HK-2 (cell line): ENCODE measurements around the gene METTL2B.
A peak's percentile ranks its signal among the peaks of the same experiment; 100 is the strongest.

Experiments
- DNase-seq: peaks from one replicate; pipeline ENCODE4 v3.0.0-alpha.2; 2018; ENCODE audit not compliant: unreplicated experiment

The METTL2B gene

GRCh38 chr7:128476402-128477335 is at the start of gene METTL2B:
Gene METTL2B (plus strand): TSS chr7:128476748. CDS start chr7:128476766, 18 bp downstream.
- peak; percentile 97 for DNase-seq

GRCh38 chr7:128427289-128427891 is 49.2 kb upstream of the METTL2B start:
- no peak for DNase-seq

DNA sequence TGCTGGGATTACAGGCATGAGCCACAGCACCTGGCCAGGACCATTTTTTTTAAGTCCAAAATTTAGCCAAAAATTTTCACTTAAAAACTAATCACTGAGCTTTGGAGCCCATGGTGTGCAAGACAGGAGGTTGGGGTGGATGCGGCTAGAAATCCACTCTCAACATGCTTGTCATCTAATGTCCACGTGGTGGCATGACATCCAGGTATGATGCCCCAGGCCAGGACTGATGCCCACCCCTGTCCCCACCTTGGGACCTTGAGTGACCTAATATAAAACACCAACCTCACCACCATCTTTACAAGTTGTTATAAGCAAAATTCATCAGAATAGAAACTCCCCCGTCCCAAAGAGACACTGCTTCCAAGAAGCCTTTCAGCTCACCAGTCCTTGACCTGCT is 46.3 kb upstream of the METTL2B start:
- DNase-seq = no peak

DNA sequence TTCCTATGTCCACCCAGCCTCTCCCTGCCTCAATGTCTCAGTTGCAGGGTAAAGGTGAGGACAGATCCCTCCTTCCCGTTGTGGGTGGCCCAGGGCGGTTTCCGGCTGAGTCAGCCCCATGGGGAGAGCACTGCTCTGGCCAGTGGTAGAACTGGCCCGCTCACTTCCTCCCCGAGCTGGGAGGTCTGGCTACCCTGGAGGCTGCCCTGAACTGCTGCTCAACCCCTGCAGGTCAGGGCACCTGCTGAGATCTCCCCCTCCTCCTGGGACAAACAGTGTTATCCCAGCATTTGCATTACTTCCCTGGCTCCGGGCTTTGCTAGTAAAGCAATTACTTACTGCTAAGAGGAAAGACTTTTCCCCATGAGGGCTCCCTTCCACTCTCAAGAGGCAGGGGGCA is 45.3 kb upstream of the METTL2B start:
- no peak for DNase-seq

- DNase-seq = no peak
Measured at GRCh38 chr7:128431754-128432153, 44.8 kb upstream of the METTL2B start.

GRCh38 chr7:128434413-128435326 is 41.9 kb upstream of the METTL2B start:
- DNase-seq = no peak

DNA sequence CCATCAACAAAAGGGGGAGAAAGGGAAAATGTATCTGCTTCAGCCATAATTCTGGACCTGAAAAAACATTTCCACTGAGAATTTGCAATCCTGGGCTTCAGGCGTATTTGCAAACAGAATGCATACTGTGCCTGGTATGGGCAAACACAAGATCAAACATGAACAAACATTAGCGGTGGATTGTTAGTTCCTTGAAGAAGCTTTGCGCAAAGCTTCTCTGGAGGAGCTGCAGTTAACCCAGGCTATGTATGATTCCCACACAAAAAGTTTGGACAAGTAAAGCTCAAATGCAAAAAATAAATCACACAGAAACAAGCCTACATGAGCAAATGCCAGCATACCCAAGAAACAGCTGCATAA is 41.2 kb upstream of the METTL2B start:
- DNase-seq = no peak

DNA sequence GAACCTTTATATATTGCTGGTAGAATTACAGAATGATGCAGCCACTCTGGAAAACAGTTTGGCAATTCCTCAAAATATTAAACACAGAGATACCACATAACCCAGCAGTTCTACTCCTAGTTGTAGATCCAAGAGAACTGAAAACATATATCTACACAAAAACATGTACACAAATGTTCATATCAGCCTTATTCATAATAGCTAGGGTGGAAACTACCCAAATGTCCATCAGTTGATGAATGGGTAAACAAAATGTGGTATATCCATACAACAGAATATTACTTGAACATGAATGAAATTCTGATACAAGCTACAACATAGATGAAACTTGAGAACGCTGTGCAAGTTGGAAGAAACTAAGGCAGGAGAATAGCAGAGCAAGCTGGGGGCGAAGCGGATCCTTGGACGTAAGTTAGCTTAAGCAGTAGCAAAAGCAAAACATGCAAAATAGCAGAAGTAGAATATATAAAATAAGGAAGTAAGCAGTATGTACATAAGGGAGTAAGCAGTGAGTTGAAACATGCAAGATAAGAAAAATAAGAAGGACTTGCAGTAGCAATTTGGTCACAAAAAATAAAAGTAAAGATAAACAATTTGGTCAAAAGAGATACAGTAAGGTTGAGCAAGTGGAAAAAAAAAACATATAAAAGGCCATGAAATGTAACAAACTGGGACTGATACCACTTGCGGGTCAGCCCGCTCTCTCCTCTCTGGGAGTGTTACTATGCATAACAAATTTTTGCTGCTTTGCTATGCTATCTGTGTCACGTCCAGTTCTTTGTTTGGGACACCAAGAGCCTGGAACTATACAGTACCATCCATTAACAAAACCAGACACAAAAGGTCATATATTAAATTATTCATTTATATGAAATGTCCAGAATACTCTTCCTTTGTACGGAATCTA is 38.9 kb upstream of the METTL2B start:
- no peak for DNase-seq

- DNase-seq = no peak
Measured at GRCh38 chr7:128442356-128442755, 34.2 kb upstream of the METTL2B start.

GRCh38 chr7:128443831-128444600 is 32.5 kb upstream of the METTL2B start:
- no peak for DNase-seq

DNA sequence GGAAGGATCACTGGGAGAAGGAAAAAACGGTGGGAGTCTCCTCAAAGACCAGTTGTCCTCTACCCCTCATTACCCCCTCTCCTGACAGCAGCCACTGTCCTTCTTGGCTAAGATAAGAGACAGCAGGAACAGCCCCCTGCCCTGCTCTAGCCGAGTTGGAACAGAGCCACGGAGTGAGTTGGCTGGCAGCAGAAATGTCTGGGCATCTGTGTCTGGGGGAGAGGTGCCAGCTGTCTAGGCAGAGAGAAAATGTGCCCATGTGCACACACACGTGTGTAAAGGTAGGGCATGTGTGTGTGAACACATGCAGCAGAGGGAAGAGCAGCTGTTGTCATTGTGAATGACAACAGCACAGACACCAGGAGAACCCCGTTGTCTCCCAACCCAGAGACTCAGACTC is 30.2 kb upstream of the METTL2B start:
- no peak for DNase-seq

GRCh38 chr7:128447941-128448564 is 28.5 kb upstream of the METTL2B start:
- no peak for DNase-seq

DNA sequence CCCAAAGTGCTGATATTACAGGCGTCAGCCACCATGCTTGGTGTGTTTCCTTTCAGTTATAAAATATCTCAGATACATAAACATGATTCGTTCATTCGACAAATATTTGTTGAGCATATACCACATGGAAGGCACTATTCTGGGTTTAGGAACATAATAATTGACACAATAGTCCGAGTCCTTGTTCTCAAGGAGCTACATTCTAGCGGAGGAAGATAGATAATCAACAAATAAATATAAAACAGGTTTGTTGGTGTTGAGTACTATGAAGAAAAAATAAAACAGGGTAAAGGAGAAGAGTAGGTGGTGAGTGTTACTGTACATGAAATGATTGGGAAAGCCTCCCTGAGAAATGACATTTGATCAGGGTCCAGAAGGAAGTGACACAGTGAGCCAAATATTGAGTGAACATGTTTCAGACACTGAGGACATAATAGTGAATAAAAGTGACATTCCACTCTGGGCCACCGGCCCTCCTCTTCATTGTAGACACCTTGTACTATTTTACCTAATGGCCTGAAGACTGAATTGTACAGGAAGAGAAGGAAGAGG is 27.7 kb upstream of the METTL2B start:
- no peak for DNase-seq

DNA sequence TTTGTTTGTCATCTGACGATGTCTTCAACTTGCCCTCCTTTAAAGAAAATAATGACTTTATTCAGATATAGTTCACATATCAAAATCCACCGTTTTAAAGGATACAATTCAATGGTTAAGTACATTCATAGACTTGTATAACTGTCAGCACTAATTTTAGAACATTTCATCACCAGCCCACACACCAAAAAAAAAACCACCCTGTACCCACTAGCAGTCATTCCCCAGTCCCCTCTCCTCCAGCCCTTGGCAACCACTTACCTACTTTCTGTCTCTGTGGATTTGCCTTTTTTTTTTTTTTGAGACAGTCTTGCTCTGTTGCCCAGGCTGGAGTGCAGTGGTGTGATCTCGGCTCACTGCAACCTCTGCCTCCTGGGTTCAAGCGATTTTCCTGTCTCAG is 26.1 kb upstream of the METTL2B start:
- DNase-seq = no peak

- DNase-seq = no peak
Measured at GRCh38 chr7:128450913-128451312, 25.6 kb upstream of the METTL2B start.

GRCh38 chr7:128452552-128452951 is 24.0 kb upstream of the METTL2B start:
- DNase-seq = no peak

DNA sequence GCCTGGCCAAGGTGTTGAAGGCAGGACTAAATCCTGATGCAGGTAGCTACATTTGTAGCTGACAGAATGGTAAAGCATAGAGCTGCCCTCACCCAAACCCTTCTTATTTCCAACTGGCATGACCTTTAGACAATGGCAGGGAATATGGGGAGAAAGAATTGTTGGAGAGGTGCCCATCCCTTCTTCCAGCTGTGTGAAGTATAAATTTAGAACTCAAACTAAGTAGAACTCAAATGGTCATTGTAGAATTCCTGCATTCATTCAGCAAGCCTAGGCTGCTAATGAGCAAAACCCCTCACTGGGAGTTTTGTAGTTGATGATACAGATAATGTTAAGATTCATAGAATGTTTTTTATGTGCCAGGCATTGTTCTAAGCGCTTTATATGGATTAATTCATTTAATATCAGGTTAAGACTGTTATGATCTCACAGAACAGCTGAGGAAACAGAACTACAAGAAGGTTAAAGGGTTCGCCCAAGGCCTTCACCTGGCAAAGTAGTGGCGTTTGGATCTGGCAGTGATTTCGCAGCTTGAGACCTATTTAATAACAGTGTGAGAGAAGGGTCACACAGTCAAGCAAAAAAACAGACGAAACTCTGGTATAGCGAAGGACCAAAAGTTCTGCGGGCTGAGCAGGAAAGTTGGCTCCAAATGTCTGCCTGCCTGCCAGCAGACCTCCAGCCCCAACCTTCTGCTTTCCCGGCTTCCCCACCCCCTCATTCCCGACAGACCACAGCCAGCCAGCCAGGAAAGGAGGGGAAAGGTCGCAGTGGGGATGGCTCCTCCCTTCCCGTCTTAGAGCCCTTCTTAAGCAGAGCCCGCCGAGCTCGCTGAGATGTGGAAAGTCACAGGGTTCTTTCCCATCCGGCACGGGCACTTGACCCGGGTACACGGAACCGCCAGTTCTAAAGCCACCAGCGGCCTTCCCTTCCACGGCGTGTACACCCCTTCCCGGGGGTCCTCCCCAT is 22.4 kb upstream of the METTL2B start:
- DNase-seq = no peak

DNA sequence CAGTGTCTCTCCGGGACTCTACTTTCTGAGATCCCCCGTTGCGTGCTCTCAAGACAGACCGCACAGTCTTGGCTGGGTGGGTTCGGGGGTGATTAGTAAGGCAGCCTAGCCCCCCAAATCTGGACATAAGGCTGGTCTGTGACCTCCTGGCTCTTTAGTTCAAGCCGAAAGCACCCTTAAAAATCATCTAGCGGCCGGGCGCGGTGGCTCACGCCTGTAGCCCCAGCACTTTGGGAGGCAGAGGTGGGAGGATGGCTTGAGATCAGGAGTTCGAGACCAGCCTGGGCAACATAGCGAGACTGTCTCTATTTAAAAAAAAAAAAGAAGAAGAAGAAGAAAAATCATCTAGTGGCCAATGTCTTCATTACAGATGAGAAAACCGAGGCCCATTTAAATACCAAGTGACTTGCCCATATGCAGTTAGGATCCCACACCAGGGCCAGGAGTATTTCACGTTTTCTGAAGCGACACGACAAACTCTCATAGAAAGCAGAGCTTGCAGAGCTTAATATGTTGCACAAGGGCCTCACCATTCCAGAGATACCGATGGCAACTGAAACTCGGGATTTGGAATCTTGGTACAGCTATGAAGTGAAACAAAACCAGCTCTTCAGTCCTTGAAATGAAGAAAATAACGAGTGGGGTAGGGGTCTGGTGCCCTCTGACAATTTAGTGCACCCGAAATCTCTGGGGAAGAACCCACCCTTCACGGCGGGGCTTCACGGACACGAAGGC is 21.6 kb upstream of the METTL2B start:
- no peak for DNase-seq
